ENCODE results near the gene RASEF. TPM values are rescaled to one million over a fixed set of nuclear protein-coding genes. Genes with fewer than 3 reads are reported as not detected.

The RASEF gene
- total RNA-seq, 1 experiment from 2014 or later, result 0.12 TPM

DNA sequence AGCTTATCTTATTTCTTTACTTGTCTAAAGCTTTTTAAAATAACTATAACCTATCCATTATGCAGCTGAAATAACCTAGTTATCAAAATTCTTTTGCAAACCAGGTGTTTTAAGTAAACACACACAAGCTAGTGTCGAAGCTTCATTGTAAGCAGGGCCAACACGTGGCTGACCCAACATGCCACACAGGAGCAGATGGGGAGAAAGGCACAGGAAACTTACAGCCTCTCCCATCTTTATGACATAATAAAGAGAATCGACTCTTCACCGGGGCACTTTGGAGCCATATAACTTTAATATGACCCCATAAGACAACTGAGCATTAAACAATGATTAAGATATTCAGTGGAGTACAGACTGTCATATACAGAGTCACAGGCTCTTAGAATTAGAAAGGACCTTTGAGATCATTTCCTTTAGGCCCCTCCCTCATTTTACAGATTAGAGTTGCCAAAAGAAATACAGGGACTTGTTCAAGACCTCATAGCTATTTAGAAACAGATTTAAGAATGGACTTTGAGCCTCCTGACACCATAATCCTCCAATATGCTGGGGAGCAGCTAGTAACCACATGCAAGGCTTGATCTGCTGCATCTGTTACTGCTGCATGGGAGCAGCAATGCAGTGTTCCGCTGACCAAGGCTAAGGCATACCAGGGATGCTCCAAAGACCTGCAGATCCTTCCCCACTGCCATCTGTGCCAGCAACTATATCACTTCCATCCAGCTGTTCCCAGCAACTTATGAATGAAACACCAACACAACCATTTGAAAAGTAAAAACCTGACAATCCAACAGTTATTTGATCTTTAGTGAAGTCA is 75.4 kb downstream of the RASEF start:
- H2AFZ ChIP-seq (ENCODE audit: low read depth, low read length, poor library complexity, severe bottlenecking), result no peak overlapping the region
- no peak overlapping the region for H3K4me3 ChIP-seq (replicated peaks in 1 of 2; ENCODE audit: low read depth in 1 of 2, low read length in 2 of 2)
- no peak overlapping the region for H3K9ac ChIP-seq (ENCODE audit: low read length)
- ATAC-seq, result no peak
- no TSS peak for BruUV-seq (replicated peaks)
- H3K27ac ChIP-seq (ENCODE audit: low read depth, low read length), result no peak overlapping the region
- no peaks in the 10 kb centered on the region for H3K36me3 ChIP-seq (ENCODE audit: control insufficient read depth in 1 of 2, insufficient read depth in 2 of 2, low read length in 2 of 2)
- H3K79me2 ChIP-seq (ENCODE audit: insufficient read depth, low read length), result no peaks in the 10 kb centered on the region
- DNase-seq (ENCODE audit: low read depth, low spot score), result no peak
- ChIA-PET CTCF (no interaction called here), RAD21 (ENCODE audit: low non-redundant PET in 1 of 2, low total read pairs in 2 of 2, uncharacterized antibody in 2 of 2, unreplicated experiment in 2 of 2) (no interaction called here), POLR2A (no interaction called here)
- H3K27me3 ChIP-seq (ENCODE audit: insufficient read depth, low read length), result no peaks in the 10 kb centered on the region
- no peaks in the 10 kb centered on the region for H3K9me2 ChIP-seq (ENCODE audit: insufficient read depth)
- H3K9me3 ChIP-seq (ENCODE audit: control insufficient read depth in 1 of 2, insufficient read depth in 1 of 2, low read depth in 1 of 2, low read length in 2 of 2), result no peaks in the 10 kb centered on the region
- TF ChIP-seq SP1 (IDR thresholded peaks at IDR 0.05; ENCODE audit: low read depth) (no peak), JUND (IDR thresholded peaks at IDR 0.05) (no peak), YY1 (IDR thresholded peaks at IDR 0.05; ENCODE audit: extremely low read depth, insufficient replicate concordance, low read depth, low read length) (no peak), SIN3A (IDR thresholded peaks at IDR 0.05; ENCODE audit: low read depth) (no peak), POLR2A (IDR thresholded peaks at IDR 0.05; ENCODE audit: borderline replicate concordance, extremely low read depth, insufficient read depth, insufficient read length) (no peak), TCF7L2 (IDR thresholded peaks at IDR 0.05; ENCODE audit: borderline replicate concordance, extremely low read depth, insufficient read depth, insufficient read length) (no peak), FOSL1 (IDR thresholded peaks at IDR 0.05; ENCODE audit: low read depth) (no peak), ZNF274 (IDR thresholded peaks at IDR 0.05; ENCODE audit: low read depth, low read length) (no peak), SRF (IDR thresholded peaks at IDR 0.05; ENCODE audit: low read depth) (no peak), CBX3 (IDR thresholded peaks at IDR 0.05; ENCODE audit: low read depth) (no peak), CEBPB (IDR thresholded peaks at IDR 0.05; ENCODE audit: low read depth) (no peak), ZFX (IDR thresholded peaks at IDR 0.05) (no peak)
- TF ChIP-seq, protein P1, sequence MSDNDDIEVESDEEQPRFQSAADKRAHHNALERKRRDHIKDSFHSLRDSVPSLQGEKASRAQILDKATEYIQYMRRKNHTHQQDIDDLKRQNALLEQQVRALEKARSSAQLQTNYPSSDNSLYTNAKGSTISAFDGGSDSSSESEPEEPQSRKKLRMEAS (IDR thresholded peaks at IDR 0.05), result no peak
- TF ChIP-seq, protein P2, sequence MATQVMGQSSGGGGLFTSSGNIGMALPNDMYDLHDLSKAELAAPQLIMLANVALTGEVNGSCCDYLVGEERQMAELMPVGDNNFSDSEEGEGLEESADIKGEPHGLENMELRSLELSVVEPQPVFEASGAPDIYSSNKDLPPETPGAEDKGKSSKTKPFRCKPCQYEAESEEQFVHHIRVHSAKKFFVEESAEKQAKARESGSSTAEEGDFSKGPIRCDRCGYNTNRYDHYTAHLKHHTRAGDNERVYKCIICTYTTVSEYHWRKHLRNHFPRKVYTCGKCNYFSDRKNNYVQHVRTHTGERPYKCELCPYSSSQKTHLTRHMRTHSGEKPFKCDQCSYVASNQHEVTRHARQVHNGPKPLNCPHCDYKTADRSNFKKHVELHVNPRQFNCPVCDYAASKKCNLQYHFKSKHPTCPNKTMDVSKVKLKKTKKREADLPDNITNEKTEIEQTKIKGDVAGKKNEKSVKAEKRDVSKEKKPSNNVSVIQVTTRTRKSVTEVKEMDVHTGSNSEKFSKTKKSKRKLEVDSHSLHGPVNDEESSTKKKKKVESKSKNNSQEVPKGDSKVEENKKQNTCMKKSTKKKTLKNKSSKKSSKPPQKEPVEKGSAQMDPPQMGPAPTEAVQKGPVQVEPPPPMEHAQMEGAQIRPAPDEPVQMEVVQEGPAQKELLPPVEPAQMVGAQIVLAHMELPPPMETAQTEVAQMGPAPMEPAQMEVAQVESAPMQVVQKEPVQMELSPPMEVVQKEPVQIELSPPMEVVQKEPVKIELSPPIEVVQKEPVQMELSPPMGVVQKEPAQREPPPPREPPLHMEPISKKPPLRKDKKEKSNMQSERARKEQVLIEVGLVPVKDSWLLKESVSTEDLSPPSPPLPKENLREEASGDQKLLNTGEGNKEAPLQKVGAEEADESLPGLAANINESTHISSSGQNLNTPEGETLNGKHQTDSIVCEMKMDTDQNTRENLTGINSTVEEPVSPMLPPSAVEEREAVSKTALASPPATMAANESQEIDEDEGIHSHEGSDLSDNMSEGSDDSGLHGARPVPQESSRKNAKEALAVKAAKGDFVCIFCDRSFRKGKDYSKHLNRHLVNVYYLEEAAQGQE (IDR thresholded peaks at IDR 0.05; ENCODE audit: low read depth), result no peak
- H4K20me1 ChIP-seq (ENCODE audit: insufficient read depth), result no peaks in the 10 kb centered on the region
- no peak overlapping the region for H3K4me2 ChIP-seq (ENCODE audit: low read length)
- no peaks in the 10 kb centered on the region for H3K4me1 ChIP-seq (ENCODE audit: control insufficient read depth in 1 of 2, insufficient read depth in 2 of 2, low read length in 2 of 2)
- intact Hi-C loops (cut with micrococcal nuclease), result no loop called here
